Measurements from ENCODE around the gene ENPP3. TPM values are rescaled to one million over a fixed set of nuclear protein-coding genes. Genes with fewer than 3 reads are reported as not detected.
"Not testable (repeated sequence)": the region's sequence is repeated elsewhere in the genome, so short reads cannot be mapped to it uniquely, and the experiment has no call there.

Gene ENPP3
- total and polyA plus RNA-seq, 10 of the 15 experiments (the other 5 are each of a cell fraction or from before 2014, with no cell fraction given), result 0.01 TPM; not detected in 9

- H3K4me2 ChIP-seq (ENCODE audit: control insufficient read depth, insufficient read depth); H3K27me3 ChIP-seq (replicated peaks in 1 of 2; ENCODE audit: control insufficient read depth in 2 of 2, insufficient read depth in 2 of 2, low read length in 1 of 2); intact Hi-C loops (cut with micrococcal nuclease; ENCODE audit: unreplicated experiment); H3K36me3 ChIP-seq (ENCODE audit: control insufficient read depth in 2 of 2, insufficient read depth in 2 of 2, low read length in 1 of 2); H3K27ac ChIP-seq (ENCODE audit: control insufficient read depth, insufficient read depth); CTCF ChIA-PET; in situ Hi-C loops (cut with MboI); H3K4me3 ChIP-seq; SMC1A ChIA-PET (ENCODE audit: uncharacterized antibody, unreplicated experiment); FAIRE-seq; BruUV-seq (replicated peaks); H4K20me1 ChIP-seq (ENCODE audit: control insufficient read depth, insufficient read depth); DNase-seq (ENCODE audit: low read depth, low spot score); H2AFZ ChIP-seq (ENCODE audit: control insufficient read depth, low read depth, low read length); H3K4me1 ChIP-seq (ENCODE audit: control insufficient read depth, insufficient read depth, low read length); POLR2A ChIA-PET; H3K9me3 ChIP-seq (replicated peaks; ENCODE audit: control insufficient read depth, insufficient read depth, low read length); H3K79me2 ChIP-seq (ENCODE audit: control insufficient read depth, insufficient read depth, low read length); H3K9ac ChIP-seq (ENCODE audit: control insufficient read depth, insufficient read depth, low read length); RAD21 ChIA-PET (ENCODE audit: unreplicated experiment): not testable (repeated sequence)
- peak; percentile 67 for ATAC-seq
- 42% methylated on average over 6 of the region's 6 CpGs for WGBS (ENCODE audit: insufficient coverage, insufficient replicate concordance, low lambda C conversion rate, missing lambda C conversion rate)
Observed at GRCh38 chr6:131715567-131715966, 78.5 kb downstream of the ENPP3 start.

- no peaks in the 10 kb centered on the region for H3K9me3 ChIP-seq (replicated peaks; ENCODE audit: control insufficient read depth, insufficient read depth, low read length)
- in situ Hi-C loops (cut with MboI) (no loop called here), intact Hi-C loops (cut with micrococcal nuclease; ENCODE audit: unreplicated experiment) (no loop called here)
- H2AFZ ChIP-seq (ENCODE audit: control insufficient read depth, low read depth, low read length), result no peak overlapping the region
- DNase-seq (ENCODE audit: low read depth, low spot score) (no peak), FAIRE-seq (no peak), ATAC-seq (no peak)
- no peaks in the 10 kb centered on the region for H4K20me1 ChIP-seq (ENCODE audit: control insufficient read depth, insufficient read depth)
- 8% methylated on average over 3 of the region's 3 CpGs for WGBS (ENCODE audit: insufficient coverage, insufficient replicate concordance, low lambda C conversion rate, missing lambda C conversion rate)
- no peaks in the 10 kb centered on the region for H3K4me1 ChIP-seq (ENCODE audit: control insufficient read depth, insufficient read depth, low read length)
- BruUV-seq (replicated peaks), result no TSS peak
- no peaks in the 10 kb centered on the region for H3K27me3 ChIP-seq (replicated peaks in 1 of 2; ENCODE audit: control insufficient read depth in 2 of 2, insufficient read depth in 2 of 2, low read length in 1 of 2)
- H3K4me2 ChIP-seq (ENCODE audit: control insufficient read depth, insufficient read depth), result no peak overlapping the region
- ChIA-PET POLR2A (no interaction called here), CTCF (interaction anchor here (1.1 kb wide), 1 partner anchor 54 kb away, joined by 3 read pairs; no protein-coding TSS in a partner anchor), RAD21 (ENCODE audit: unreplicated experiment) (no interaction called here), SMC1A (ENCODE audit: uncharacterized antibody, unreplicated experiment) (no interaction called here)
- no peak overlapping the region for H3K27ac ChIP-seq (ENCODE audit: control insufficient read depth, insufficient read depth)
- no peaks in the 10 kb centered on the region for H3K36me3 ChIP-seq (ENCODE audit: control insufficient read depth in 2 of 2, insufficient read depth in 2 of 2, low read length in 1 of 2)
- H3K4me3 ChIP-seq, result no peak overlapping the region
- H3K79me2 ChIP-seq (ENCODE audit: control insufficient read depth, insufficient read depth, low read length), result no peaks in the 10 kb centered on the region
- H3K9ac ChIP-seq (ENCODE audit: control insufficient read depth, insufficient read depth, low read length), result no peak overlapping the region
- TF ChIP-seq SMAD1 (IDR thresholded peaks at IDR 0.05; ENCODE audit: low read depth, partially characterized antibody), result no peak
- TF ChIP-seq, protein P1, sequence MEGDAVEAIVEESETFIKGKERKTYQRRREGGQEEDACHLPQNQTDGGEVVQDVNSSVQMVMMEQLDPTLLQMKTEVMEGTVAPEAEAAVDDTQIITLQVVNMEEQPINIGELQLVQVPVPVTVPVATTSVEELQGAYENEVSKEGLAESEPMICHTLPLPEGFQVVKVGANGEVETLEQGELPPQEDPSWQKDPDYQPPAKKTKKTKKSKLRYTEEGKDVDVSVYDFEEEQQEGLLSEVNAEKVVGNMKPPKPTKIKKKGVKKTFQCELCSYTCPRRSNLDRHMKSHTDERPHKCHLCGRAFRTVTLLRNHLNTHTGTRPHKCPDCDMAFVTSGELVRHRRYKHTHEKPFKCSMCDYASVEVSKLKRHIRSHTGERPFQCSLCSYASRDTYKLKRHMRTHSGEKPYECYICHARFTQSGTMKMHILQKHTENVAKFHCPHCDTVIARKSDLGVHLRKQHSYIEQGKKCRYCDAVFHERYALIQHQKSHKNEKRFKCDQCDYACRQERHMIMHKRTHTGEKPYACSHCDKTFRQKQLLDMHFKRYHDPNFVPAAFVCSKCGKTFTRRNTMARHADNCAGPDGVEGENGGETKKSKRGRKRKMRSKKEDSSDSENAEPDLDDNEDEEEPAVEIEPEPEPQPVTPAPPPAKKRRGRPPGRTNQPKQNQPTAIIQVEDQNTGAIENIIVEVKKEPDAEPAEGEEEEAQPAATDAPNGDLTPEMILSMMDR (IDR thresholded peaks at IDR 0.05 in 2 of 3, conservative IDR thresholded peaks at IDR 0.05 in 1 of 3; ENCODE audit: control insufficient read depth in 2 of 3, extremely low read depth in 1 of 3, insufficient read depth in 1 of 3, low read depth in 3 of 3, low read length in 3 of 3), result no peak
- TF ChIP-seq ESRRA (IDR thresholded peaks at IDR 0.05; ENCODE audit: low read length), result no peak
- TF ChIP-seq, protein P2, sequence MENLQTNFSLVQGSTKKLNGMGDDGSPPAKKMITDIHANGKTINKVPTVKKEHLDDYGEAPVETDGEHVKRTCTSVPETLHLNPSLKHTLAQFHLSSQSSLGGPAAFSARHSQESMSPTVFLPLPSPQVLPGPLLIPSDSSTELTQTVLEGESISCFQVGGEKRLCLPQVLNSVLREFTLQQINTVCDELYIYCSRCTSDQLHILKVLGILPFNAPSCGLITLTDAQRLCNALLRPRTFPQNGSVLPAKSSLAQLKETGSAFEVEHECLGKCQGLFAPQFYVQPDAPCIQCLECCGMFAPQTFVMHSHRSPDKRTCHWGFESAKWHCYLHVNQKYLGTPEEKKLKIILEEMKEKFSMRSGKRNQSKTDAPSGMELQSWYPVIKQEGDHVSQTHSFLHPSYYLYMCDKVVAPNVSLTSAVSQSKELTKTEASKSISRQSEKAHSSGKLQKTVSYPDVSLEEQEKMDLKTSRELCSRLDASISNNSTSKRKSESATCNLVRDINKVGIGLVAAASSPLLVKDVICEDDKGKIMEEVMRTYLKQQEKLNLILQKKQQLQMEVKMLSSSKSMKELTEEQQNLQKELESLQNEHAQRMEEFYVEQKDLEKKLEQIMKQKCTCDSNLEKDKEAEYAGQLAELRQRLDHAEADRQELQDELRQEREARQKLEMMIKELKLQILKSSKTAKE (IDR thresholded peaks at IDR 0.05; ENCODE audit: low read depth, poor library complexity, severe bottlenecking), result no peak
- TF ChIP-seq, protein P3, sequence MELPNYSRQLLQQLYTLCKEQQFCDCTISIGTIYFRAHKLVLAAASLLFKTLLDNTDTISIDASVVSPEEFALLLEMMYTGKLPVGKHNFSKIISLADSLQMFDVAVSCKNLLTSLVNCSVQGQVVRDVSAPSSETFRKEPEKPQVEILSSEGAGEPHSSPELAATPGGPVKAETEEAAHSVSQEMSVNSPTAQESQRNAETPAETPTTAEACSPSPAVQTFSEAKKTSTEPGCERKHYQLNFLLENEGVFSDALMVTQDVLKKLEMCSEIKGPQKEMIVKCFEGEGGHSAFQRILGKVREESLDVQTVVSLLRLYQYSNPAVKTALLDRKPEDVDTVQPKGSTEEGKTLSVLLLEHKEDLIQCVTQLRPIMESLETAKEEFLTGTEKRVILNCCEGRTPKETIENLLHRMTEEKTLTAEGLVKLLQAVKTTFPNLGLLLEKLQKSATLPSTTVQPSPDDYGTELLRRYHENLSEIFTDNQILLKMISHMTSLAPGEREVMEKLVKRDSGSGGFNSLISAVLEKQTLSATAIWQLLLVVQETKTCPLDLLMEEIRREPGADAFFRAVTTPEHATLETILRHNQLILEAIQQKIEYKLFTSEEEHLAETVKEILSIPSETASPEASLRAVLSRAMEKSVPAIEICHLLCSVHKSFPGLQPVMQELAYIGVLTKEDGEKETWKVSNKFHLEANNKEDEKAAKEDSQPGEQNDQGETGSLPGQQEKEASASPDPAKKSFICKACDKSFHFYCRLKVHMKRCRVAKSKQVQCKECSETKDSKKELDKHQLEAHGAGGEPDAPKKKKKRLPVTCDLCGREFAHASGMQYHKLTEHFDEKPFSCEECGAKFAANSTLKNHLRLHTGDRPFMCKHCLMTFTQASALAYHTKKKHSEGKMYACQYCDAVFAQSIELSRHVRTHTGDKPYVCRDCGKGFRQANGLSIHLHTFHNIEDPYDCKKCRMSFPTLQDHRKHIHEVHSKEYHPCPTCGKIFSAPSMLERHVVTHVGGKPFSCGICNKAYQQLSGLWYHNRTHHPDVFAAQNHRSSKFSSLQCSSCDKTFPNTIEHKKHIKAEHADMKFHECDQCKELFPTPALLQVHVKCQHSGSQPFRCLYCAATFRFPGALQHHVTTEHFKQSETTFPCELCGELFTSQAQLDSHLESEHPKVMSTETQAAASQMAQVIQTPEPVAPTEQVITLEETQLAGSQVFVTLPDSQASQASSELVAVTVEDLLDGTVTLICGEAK (IDR thresholded peaks at IDR 0.05; ENCODE audit: borderline replicate concordance), result no peak
Observed at GRCh38 chr6:131717836-131718542, 80.9 kb downstream of the ENPP3 start.

Measured in GM12878 (cell line).